ENCODE results near the gene JHY.
"Not testable (repeated sequence)": the region's sequence is repeated elsewhere in the genome, so short reads cannot be mapped to it uniquely, and the experiment has no call there.

JHY gene

DNA sequence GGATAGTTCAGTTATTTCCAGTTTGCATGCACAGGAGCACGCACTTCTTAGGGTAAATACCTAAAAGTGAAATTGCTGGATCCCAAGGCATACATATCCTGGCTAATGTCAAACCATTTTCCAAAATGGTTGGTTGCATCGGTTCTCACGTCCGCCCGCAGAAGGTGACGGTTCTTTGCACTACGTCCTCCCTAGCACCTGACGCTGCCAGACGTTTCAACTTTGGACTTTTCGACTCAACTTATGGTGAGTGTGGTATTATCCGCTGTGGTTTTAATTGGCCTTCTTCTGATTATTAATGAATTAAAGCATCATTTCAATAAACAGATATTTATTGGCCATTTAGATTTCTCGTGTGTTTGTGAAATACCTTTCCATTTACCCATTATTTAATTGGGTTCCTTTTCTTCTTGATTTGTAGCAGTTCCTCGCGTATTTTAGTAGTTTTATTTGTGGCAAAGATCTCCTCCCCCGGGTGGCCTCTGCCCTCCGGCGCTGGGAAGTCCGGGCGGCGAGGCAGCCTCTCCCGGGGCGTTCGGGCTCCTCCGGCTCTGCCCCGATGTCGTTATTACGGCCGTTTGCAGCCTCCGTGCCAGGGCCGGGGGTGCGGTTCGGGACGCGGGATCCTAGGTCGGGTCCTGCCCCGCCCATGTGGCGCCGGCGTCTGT, at the start of gene JHY:
Gene JHY (plus strand): TSS at position 571 of the 668 bp plus-strand sequence. CDS start 3,091 bp downstream, outside the sequence.
- no peak for DNase-seq (ENCODE audit: low read depth in 2 of 2, low spot score in 1 of 2)

DNA sequence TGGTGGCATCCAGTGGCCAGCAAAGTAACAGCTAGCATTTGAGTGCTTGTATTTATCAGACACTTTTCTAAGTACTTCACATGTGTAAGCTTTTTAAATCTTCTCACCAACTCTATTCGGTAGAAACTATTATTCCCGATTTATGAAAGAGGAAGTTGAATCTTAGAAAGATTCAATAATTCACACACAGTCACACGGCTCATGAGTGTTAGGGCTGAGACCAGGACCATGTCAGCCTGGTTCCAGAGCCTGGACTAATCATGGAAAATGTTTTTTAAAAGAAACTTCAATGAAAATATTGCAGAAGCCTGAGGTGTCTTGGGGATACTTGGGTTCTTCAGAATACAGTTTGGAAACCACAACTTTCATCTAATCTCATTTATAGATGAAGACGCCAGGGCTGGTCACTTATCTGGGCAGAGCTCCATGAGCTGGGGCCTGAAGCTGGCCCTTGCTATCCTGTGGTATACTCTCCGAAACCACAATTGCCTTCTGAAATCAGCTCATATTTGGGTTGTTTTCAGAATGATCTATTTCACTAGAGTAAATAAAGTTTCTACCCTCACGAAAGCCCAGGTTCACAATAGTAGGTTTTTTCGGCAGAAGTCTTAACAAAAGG, 48.6 kb upstream of the JHY start:
- no peak for DNase-seq (ENCODE audit: low read depth in 2 of 2, low spot score in 1 of 2)

DNA sequence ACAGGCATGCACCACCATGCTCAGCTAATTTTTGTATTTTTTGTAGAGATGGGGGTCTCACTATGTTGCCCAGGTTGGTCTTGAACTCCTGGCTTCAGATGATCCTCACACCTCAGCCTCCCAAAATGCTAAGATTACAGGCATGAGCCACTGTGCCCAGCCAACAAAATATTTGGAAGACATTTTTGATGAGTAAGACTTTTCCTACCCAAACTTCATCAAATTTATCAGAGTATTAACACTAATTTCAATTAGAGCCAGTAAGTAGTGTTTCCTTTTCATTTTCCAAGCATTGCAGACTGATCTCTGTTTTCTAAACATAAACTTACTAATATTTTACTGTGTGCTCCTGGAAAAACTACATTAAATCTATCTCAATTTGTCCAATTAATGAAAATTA, 45.6 kb upstream of the JHY start:
- no peak for DNase-seq (ENCODE audit: low read depth in 2 of 2, low spot score in 1 of 2)

- DNase-seq (ENCODE audit: low read depth in 2 of 2, low spot score in 1 of 2), result no peak
Observed at GRCh38 chr11:122837528-122838346, 44.8 kb upstream of the JHY start.

DNA sequence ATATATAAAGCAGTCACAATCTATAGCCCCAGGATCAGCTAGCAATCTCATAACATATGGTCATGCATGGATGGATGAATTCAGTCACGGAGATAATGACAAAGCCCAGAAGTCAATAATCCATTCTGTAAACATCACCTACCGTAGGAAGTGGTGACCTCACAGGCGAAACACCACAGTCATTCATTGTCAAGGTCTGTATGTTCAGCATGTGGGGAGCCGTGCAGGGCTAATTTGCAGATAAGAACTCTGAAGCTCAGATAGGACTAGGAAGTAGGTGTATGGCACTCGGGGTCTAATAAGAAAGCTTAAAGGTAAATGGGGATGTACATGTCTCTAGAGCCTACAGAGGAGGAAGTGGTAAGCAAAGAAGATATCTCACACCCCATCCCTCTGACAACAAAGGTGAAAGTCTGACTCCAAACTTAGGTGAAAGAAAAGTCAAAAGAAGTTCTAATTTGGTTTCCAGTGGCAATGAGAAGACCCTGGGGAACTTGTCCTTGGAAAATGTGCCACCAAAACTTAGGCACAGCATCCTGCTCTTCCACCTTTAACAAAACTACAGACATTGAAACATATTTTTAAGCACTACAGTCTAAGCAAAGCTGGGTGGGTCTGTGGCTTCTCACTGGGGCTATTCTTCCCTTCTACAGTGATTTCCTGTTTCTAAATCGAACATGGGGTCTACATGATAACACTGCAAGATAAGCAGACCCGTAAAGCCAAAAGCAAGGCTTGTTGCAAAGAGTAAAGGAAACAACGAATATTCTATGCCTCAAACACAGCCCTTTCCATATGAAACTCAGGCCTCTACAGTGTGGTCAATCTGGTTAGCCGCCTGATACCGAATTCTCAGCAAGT, 39.0 kb upstream of the JHY start:
- DNase-seq (ENCODE audit: low read depth in 2 of 2, low spot score in 1 of 2), result no peak

GRCh38 chr11:122847466-122847865, 35.1 kb upstream of the JHY start:
- no peak for DNase-seq (ENCODE audit: low read depth in 2 of 2, low spot score in 1 of 2)

DNA sequence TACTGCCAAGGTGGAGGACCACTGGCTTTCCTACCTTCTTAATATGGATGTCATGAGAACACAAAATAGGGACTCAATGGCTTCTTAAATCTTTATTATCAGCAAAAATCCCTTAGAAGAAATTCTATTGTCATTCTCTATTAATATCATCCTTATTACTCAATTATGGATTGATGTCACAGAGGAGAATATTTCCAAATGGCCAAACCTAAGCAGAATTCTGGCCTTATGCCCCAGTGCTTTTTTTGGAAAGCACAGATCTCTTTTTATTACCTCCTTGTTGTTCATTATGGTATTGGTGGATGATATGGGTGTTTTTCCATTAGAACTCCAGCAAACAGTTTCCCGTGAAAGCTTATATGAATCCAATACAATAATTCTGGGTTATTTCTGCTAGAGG, 34.4 kb upstream of the JHY start:
- no peak for DNase-seq (ENCODE audit: low read depth in 2 of 2, low spot score in 1 of 2)

GRCh38 chr11:122850076-122850631, 32.4 kb upstream of the JHY start:
- DNase-seq (ENCODE audit: low read depth in 2 of 2, low spot score in 1 of 2), result peak; percentile 20 to 65

- DNase-seq (ENCODE audit: low read depth in 2 of 2, low spot score in 1 of 2), result no peak
Observed at GRCh38 chr11:122851366-122851966, 31.1 kb upstream of the JHY start.

DNA sequence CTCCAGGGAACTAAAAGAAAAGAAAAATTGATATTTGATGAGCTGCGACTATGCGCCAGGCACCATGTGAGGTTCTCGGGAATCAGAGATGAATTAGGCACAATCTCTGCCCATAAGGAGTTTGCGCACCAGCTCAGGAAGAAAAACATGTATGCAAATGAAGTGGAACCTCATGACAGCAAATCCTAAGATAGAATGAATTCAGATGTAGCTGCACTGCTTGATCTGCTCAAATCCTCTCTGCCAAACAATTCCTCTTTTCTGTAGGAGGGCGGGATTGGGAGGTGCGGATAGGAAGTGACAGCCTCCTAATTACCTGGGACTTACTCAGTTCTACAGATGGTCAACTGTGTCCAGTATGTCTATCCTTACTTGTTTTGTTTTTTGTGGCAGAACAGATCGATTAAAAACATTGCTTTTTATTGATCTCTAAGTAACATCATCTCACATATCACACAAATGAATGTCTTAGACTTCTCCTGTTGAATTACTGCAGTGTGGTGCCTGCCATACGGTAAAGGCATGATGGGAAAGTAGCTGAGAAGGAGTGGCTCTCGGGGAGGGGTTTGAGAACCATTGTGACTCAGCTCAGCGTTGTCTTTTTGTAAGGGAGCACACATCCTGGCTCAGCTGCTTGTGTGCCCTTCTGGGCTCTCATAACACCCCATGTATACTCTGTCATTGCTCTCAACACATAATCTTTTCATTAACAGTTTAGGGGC, 30.3 kb upstream of the JHY start:
- no peak for DNase-seq (ENCODE audit: low read depth in 2 of 2, low spot score in 1 of 2)

GRCh38 chr11:122852796-122853160, 29.8 kb upstream of the JHY start:
- no peak for DNase-seq (ENCODE audit: low read depth in 2 of 2, low spot score in 1 of 2)

- no peak for DNase-seq (ENCODE audit: low read depth in 2 of 2, low spot score in 1 of 2)
Observed at GRCh38 chr11:122853261-122853660, 29.3 kb upstream of the JHY start.

- DNase-seq (ENCODE audit: low read depth in 2 of 2, low spot score in 1 of 2), result no peak
Observed at GRCh38 chr11:122853971-122854446, 28.6 kb upstream of the JHY start.

DNA sequence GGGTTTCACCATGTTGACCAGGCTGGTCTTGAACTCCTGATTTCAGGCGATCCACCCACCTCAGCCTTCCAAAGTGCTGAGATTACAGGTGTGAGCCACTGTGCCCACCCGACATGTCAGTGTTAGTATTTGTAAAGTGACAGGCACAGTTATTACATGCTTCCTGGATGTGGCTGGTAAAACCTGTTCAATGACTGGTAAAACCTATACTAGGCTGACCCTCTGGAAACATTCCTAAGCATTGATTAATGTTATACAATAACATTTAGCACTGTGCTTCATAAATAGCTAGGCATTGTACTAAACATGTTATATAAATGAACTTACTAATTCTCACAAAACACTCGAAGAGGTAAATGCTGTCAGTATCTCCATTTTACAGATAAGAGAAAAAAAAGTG, 20.9 kb upstream of the JHY start:
- DNase-seq (ENCODE audit: low read depth in 2 of 2, low spot score in 1 of 2), result no peak

- no peak for DNase-seq (ENCODE audit: low read depth in 2 of 2, low spot score in 1 of 2)
Observed at GRCh38 chr11:122862091-122862490, 20.5 kb upstream of the JHY start.

DNA sequence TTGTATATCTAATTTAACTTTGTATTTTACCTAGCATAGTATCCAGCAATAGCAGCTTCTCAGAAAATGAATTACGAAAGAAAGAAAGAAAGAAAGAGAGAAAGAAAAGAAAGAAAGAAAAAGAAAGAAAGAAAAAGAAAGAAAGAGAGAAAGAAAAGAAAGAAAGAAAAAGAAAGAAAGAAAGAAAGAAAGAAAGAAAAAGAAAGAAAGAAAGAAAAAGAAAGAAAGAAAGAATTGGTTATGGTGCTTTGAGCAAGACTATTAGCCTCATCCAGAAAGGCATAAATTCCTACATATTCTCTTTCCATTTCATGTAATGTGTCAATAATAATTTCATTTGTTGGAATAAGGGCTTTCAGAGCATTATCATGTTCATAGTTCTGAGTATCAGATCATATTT, 19.4 kb upstream of the JHY start:
- DNase-seq (ENCODE audit: low read depth in 2 of 2, low spot score in 1 of 2), result not testable (repeated sequence)

DNA sequence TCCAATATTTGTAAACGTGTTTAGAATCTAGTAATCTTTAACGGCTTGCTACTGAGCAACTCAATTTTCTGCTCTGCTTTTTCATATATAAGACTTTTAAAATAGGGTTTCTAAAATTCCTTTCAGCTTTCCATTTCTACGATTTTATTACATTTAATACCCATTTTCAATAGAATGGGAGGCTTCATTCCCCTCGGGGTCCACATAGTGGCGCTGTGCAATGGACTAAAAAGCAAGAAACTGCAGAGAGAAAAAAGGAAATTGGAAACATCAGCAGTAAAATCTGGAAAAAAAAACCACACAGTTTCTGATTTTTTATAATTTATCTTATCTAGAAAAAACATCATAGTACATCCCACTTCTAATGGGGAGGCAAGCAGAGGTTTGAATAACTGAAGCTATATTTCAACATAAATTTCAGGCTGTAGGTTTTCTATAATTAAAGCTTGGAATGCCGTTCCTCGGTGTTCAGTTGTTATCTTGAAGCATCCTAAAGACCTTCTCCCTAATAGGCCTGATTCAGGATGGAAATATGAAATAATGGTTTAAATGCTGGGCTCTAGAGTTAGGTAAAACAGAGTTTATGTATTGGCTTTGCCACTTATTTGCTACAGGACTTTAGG, 18.7 kb upstream of the JHY start:
- no peak for DNase-seq (ENCODE audit: low read depth in 2 of 2, low spot score in 1 of 2)

- no peak for DNase-seq (ENCODE audit: low read depth in 2 of 2, low spot score in 1 of 2)
Observed at GRCh38 chr11:122864386-122865115, 18.0 kb upstream of the JHY start.

DNA sequence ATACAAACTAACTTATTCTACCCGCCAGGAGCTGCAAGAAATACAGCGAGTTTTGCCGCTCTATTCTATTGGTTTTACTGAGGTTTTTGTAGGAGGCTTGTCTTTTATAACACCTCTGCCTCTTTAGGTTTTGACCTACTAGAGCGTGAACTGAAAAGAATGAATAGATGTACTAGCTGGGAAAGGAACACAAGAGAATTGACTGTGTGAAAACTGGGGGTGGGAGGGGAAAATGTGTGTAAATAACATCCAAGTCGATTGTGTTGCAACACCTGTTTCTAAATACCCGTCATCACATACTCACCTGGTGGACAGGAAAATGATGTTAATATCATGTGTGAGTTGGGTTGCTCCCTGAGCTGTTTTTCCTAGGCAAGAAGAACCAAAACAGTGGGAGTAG, 12.9 kb upstream of the JHY start:
- no peak for DNase-seq (ENCODE audit: low read depth in 2 of 2, low spot score in 1 of 2)
